SU-DHL-6 (cell line): ENCODE results near the gene PPFIBP2.

Experiments
- EZH2phosphoT487 ChIP-seq: fragments of 200-600 bp; sonication (generic), shearing (Covaris generic); conservative IDR thresholded peaks from 2 replicates; pipeline ENCODE4 v1.6.1; 2018; ENCODE audit warnings: mild to moderate bottlenecking, antibody characterized with exemption, low read length, moderate library complexity, mixed read lengths
- TF ChIP-seq, protein P1 (sequence below): fragments of 200-600 bp; sonication (generic); IDR thresholded peaks from one replicate; pipeline ENCODE4 v1.5.1; 2017; ENCODE audit warnings: antibody characterized with exemption, mild to moderate bottlenecking, low read length, moderate library complexity; ENCODE audit not compliant: insufficient read depth, poor library complexity, severe bottlenecking

DNA sequence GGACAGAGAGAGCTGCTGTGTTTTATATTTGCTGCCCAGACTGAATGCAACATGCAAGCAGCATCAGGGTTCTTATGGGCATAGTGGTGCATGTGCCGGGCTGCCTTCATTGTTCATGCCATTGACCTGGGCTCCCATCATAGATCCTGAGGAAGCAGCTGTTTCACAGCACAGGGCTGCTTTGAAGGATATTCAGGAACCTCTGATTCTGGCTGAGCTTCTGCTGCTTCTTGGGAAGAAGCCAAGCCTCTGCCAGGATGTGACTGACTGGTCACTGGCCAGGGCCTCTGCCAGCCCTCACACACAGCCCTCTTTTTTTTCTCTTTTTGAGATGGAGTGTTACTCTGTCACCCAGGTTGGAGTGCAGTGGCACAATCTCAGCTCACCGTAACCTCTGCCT is 116.2 kb downstream of the PPFIBP2 start:
- TF ChIP-seq EZH2phosphoT487, result no peak
- TF ChIP-seq, protein P1, sequence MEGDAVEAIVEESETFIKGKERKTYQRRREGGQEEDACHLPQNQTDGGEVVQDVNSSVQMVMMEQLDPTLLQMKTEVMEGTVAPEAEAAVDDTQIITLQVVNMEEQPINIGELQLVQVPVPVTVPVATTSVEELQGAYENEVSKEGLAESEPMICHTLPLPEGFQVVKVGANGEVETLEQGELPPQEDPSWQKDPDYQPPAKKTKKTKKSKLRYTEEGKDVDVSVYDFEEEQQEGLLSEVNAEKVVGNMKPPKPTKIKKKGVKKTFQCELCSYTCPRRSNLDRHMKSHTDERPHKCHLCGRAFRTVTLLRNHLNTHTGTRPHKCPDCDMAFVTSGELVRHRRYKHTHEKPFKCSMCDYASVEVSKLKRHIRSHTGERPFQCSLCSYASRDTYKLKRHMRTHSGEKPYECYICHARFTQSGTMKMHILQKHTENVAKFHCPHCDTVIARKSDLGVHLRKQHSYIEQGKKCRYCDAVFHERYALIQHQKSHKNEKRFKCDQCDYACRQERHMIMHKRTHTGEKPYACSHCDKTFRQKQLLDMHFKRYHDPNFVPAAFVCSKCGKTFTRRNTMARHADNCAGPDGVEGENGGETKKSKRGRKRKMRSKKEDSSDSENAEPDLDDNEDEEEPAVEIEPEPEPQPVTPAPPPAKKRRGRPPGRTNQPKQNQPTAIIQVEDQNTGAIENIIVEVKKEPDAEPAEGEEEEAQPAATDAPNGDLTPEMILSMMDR, result no peak
